ENCODE measurements around the gene GBF1. TPM values are rescaled to one million over a fixed set of nuclear protein-coding genes. Genes with fewer than 3 reads are reported as not detected.
"Not testable (repeated sequence)": the region's sequence is repeated elsewhere in the genome, so short reads cannot be mapped to it uniquely, and the experiment has no call there.

GBF1 gene
- total RNA-seq, 2 donors from 2014 or later = 28.5 to 38.9 TPM

GRCh38 chr10:102291221-102291905 lies 46.0 kb downstream of the GBF1 start:
- Mint-ChIP-seq H3K4me1 (peaks cover 18% of the 10 kb centered on the region), H3K4me3 (no peak overlapping the region), H3K27me3 (no peaks in the 10 kb centered on the region), H3K9me3 (no peaks in the 10 kb centered on the region), H3K27ac (peak overlapping the region; percentile 15), H3K36me3 (ENCODE audit: low read depth) (peaks cover 48% of the 10 kb centered on the region)
- ATAC-seq (replicated peaks) = peak; percentile 11

GRCh38 chr10:102297101-102297500 lies 51.8 kb downstream of the GBF1 start:
- Mint-ChIP-seq H3K9me3 (no peaks in the 10 kb centered on the region), H3K36me3 (ENCODE audit: low read depth) (peaks cover 16% of the 10 kb centered on the region), H3K4me1 (peaks cover 10% of the 10 kb centered on the region), H3K27me3 (no peaks in the 10 kb centered on the region), H3K4me3 (no peak overlapping the region), H3K27ac (no peak overlapping the region)
- ATAC-seq (replicated peaks) = no peak

GRCh38 chr10:102298899-102299298 lies 53.6 kb downstream of the GBF1 start:
- Mint-ChIP-seq H3K4me1 (peaks cover 10% of the 10 kb centered on the region), H3K4me3 (no peak overlapping the region), H3K36me3 (ENCODE audit: low read depth) (peaks cover 11% of the 10 kb centered on the region), H3K27ac (no peak overlapping the region), H3K27me3 (no peaks in the 10 kb centered on the region), H3K9me3 (no peaks in the 10 kb centered on the region)
- ATAC-seq (replicated peaks) = no peak

- Mint-ChIP-seq H3K27ac (peak overlapping the region; percentile 93), H3K4me1 (peaks cover 10% of the 10 kb centered on the region), H3K4me3 (peak overlapping the region; percentile 72), H3K27me3 (no peaks in the 10 kb centered on the region), H3K36me3 (ENCODE audit: low read depth) (peaks cover 6% of the 10 kb centered on the region), H3K9me3 (no peaks in the 10 kb centered on the region)
- peak; percentile 81 for ATAC-seq (replicated peaks)
These were observed 54.5 kb downstream of the GBF1 start for GRCh38 chr10:102299873-102300272.

GRCh38 chr10:102300278-102300843 lies 55.0 kb downstream of the GBF1 start:
- H3K4me1 Mint-ChIP-seq = peaks cover 10% of the 10 kb centered on the region
- H3K4me3 Mint-ChIP-seq = peak overlapping the region; percentile 72
- peak overlapping the region; percentile 93 for H3K27ac Mint-ChIP-seq
- no peaks in the 10 kb centered on the region for H3K9me3 Mint-ChIP-seq
- peak; percentile 76 for ATAC-seq (replicated peaks)
- no peaks in the 10 kb centered on the region for H3K27me3 Mint-ChIP-seq
- H3K36me3 Mint-ChIP-seq (ENCODE audit: low read depth) = peaks cover 6% of the 10 kb centered on the region

DNA sequence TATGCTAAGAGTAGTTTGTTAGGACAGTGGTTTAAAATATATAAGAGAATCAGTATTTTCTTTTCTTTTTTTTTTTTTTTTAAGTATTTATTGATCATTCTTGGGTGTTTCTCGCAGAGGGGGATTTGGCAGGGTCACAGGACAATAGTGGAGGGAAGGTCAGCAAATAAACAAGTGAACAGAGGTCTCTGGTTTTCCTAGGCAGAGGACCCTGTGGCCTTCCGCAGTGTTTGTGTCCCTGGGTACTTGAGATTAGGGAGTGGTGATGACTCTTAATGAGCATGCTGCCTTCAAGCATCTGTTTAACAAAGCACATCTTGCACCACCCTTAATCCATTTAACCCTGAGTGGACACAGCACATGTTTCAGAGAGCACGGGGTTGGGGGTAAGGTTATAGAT lies 55.6 kb downstream of the GBF1 start:
- not testable (repeated sequence) for H3K9me3 Mint-ChIP-seq; ATAC-seq (replicated peaks); H3K27me3 Mint-ChIP-seq; H3K36me3 Mint-ChIP-seq (ENCODE audit: low read depth)
- peak overlapping the region; percentile 72 for H3K4me3 Mint-ChIP-seq
- peaks cover 10% of the 10 kb centered on the region for H3K4me1 Mint-ChIP-seq
- H3K27ac Mint-ChIP-seq = peak overlapping the region; percentile 93

DNA sequence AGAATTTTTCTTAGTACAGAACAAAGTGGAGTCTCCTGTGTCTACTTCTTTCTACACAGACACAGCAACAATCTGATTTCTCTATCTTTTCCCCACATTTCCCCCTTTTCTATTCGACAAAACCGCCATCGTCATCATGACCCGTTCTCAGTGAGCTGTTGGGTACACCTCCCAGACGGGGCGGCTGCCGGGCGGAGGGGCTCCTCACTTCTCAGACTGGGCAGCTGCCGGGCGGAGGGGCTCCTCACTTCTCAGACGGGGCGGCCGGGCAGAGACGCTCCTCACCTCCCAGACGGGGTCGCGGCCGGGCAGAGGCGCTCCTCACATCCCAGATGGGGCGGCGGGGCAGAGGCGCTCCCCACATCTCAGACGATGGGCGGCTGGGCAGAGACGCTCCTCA lies 56.0 kb downstream of the GBF1 start:
- H3K27ac Mint-ChIP-seq; H3K9me3 Mint-ChIP-seq; H3K36me3 Mint-ChIP-seq (ENCODE audit: low read depth); H3K27me3 Mint-ChIP-seq; H3K4me3 Mint-ChIP-seq; ATAC-seq (replicated peaks): not testable (repeated sequence)
- H3K4me1 Mint-ChIP-seq = peaks cover 10% of the 10 kb centered on the region

- no peak overlapping the region for H3K4me3 Mint-ChIP-seq
- ATAC-seq (replicated peaks) = no peak
- peaks cover 21% of the 10 kb centered on the region for H3K36me3 Mint-ChIP-seq (ENCODE audit: low read depth)
- peaks cover 10% of the 10 kb centered on the region for H3K4me1 Mint-ChIP-seq
- no peak overlapping the region for H3K27ac Mint-ChIP-seq
- H3K9me3 Mint-ChIP-seq = no peaks in the 10 kb centered on the region
- no peaks in the 10 kb centered on the region for H3K27me3 Mint-ChIP-seq
These were observed 57.3 kb downstream of the GBF1 start for GRCh38 chr10:102302611-102303010.

- H3K27me3 Mint-ChIP-seq = no peaks in the 10 kb centered on the region
- H3K27ac Mint-ChIP-seq = no peak overlapping the region
- no peak overlapping the region for H3K4me3 Mint-ChIP-seq
- H3K4me1 Mint-ChIP-seq = peaks cover 13% of the 10 kb centered on the region
- peaks cover 21% of the 10 kb centered on the region for H3K36me3 Mint-ChIP-seq (ENCODE audit: low read depth)
- no peaks in the 10 kb centered on the region for H3K9me3 Mint-ChIP-seq
- ATAC-seq (replicated peaks) = no peak
These were observed 60.7 kb downstream of the GBF1 start for GRCh38 chr10:102306006-102306405.

DNA sequence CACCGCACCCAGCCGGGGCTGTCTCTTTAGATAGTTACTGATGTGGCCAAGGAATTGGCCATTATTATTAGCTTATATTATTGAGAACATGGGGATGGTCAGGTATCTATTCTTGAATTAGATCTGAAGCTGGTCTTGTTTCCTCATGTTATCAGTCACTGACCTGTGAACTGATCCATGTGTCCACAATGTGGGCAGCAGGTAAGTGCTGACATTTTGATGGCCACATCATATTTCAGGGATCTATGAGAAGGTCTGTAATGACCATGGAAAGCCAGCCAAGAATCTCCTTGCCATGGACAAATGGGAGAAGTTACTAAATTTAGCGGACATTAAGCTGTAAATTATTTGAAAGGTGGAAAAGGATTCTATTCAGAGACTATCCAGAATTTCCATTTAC lies 61.4 kb downstream of the GBF1 start:
- ATAC-seq (replicated peaks) = no peak
- H3K9me3 Mint-ChIP-seq = no peaks in the 10 kb centered on the region
- H3K4me1 Mint-ChIP-seq = peaks cover 18% of the 10 kb centered on the region
- H3K36me3 Mint-ChIP-seq (ENCODE audit: low read depth) = peaks cover 21% of the 10 kb centered on the region
- H3K27me3 Mint-ChIP-seq = no peaks in the 10 kb centered on the region
- no peak overlapping the region for H3K4me3 Mint-ChIP-seq
- no peak overlapping the region for H3K27ac Mint-ChIP-seq

DNA sequence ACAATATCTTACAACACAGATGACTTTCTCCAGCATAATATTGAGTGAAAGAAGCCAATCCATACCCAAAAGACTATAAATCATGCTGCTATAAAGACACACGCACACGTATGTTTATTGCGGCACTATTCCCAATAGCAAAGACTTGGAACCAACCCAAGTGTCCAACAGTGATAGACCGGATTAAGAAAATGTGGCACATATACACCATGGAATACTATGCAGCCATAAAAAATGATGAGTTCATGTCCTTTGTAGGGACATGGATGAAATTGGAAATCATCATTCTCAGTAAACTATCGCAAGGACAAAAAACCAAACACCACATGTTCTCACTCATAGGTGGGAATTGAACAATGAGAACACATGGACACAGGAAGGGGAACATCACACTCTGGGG lies 63.0 kb downstream of the GBF1 start:
- not testable (repeated sequence) for H3K27ac Mint-ChIP-seq; ATAC-seq (replicated peaks); H3K9me3 Mint-ChIP-seq; H3K27me3 Mint-ChIP-seq; H3K4me3 Mint-ChIP-seq
- Mint-ChIP-seq H3K4me1 (peaks cover 30% of the 10 kb centered on the region), H3K36me3 (ENCODE audit: low read depth) (peaks cover 21% of the 10 kb centered on the region)

- Mint-ChIP-seq H3K27me3 (no peaks in the 10 kb centered on the region), H3K27ac (peak overlapping the region; percentile 61), H3K4me3 (no peak overlapping the region), H3K36me3 (ENCODE audit: low read depth) (peaks cover 21% of the 10 kb centered on the region), H3K9me3 (no peaks in the 10 kb centered on the region), H3K4me1 (peaks cover 33% of the 10 kb centered on the region)
- ATAC-seq (replicated peaks) = no peak
These were observed 63.9 kb downstream of the GBF1 start for GRCh38 chr10:102309236-102309635.

GRCh38 chr10:102309916-102310315 lies 64.6 kb downstream of the GBF1 start:
- Mint-ChIP-seq H3K4me1 (peaks cover 33% of the 10 kb centered on the region), H3K9me3 (no peaks in the 10 kb centered on the region), H3K4me3 (no peak overlapping the region), H3K27me3 (no peaks in the 10 kb centered on the region), H3K27ac (peak overlapping the region; percentile 61), H3K36me3 (ENCODE audit: low read depth) (peaks cover 28% of the 10 kb centered on the region)
- no peak for ATAC-seq (replicated peaks)

DNA sequence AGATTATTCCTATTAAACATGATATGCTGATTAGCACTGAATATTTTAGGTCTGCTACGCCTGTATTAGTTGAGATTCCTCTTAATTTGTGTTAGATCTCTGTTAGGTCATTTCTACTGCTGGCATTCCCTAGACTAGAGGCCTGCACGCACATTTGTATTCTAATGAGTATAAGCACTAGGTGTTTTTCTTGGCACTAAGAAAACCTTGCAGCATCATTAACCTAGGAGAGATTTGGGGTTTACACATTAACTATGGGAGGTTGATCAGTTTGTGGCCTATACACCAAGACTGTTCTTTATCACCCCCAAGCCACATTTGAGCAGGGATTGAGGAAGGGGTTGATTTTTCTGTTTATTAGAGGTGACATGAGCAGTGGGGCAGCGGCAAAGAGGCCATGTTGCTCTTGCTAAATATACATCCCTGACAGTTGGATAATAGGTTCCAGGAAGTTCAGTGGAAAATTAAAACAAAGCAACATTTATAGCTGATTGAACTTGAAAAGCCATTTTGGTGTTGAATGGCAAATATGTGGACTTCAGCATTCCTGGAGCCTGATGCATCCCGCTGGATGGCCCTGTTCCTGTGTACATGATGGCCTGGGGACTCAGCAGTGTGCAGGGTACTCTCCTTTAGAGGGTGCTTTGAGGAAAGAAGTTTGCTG lies 65.2 kb downstream of the GBF1 start:
- Mint-ChIP-seq H3K9me3 (no peaks in the 10 kb centered on the region), H3K27me3 (no peaks in the 10 kb centered on the region), H3K36me3 (ENCODE audit: low read depth) (peaks cover 28% of the 10 kb centered on the region), H3K27ac (peak overlapping the region; percentile 61), H3K4me1 (peaks cover 33% of the 10 kb centered on the region), H3K4me3 (no peak overlapping the region)
- ATAC-seq (replicated peaks) = no peak

DNA sequence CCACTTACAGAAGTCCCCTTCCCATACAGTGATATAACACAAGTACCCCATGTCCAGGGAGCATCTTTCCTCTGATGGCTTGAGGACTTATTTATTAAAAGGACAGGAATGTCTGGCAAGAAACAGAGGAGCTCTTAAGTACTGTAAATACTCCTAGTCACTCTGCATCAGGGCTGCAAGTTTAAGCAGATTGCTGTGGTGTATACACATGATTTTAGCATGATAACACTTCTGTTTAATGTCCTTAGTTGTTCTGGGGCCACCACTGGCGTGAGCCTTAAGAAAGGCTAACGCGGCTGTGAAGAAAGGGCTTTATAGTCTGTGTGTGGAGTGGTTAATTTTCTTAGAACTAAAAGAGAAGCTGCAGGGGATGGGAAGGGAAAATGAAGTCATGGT lies 65.7 kb downstream of the GBF1 start:
- no peak for ATAC-seq (replicated peaks)
- Mint-ChIP-seq H3K9me3 (no peaks in the 10 kb centered on the region), H3K4me3 (no peak overlapping the region), H3K4me1 (peaks cover 33% of the 10 kb centered on the region), H3K27me3 (no peaks in the 10 kb centered on the region), H3K27ac (peak overlapping the region; percentile 34), H3K36me3 (ENCODE audit: low read depth) (peaks cover 28% of the 10 kb centered on the region)

Measured in activated T-helper 17 cell treated with anti-CD3 and anti-CD28 coated beads, Interleukin-2, amount 50 U/mL, for 72 hours (primary cell).